WI38 (cell line): Measurements from ENCODE around the gene EMC9.

Experiments used
- H3K4me3 ChIP-seq: 2 replicates; pipeline ENCODE4 v1.5.1; 2011; ENCODE audit warnings: low read depth, mild to moderate bottlenecking, control low read depth, low read length
- CTCF ChIP-seq: IDR thresholded peaks from 2 replicates; pipeline ENCODE4 v1.5.1; 2012; ENCODE audit warnings: low read depth, mild to moderate bottlenecking, control low read depth, low read length

EMC9 gene

GRCh38 chr14:24117179-24117578 is 24.2 kb downstream of the EMC9 start:
- TF ChIP-seq CTCF = no peak
- H3K4me3 ChIP-seq = no peak overlapping the region

GRCh38 chr14:24116128-24116814 is 25.1 kb downstream of the EMC9 start:
- no peak for TF ChIP-seq CTCF
- no peak overlapping the region for H3K4me3 ChIP-seq

GRCh38 chr14:24115422-24116127 is 25.8 kb downstream of the EMC9 start:
- peak overlapping the region; percentile 72 for H3K4me3 ChIP-seq
- TF ChIP-seq CTCF = no peak

- TF ChIP-seq CTCF = no peak
- H3K4me3 ChIP-seq = peak within 1 kb of the TSS; percentile 72
Measured at GRCh38 chr14:24114532-24115421, 26.6 kb downstream of the EMC9 start, which contains the start of the genes DCAF11 and NRL. DCAF11 (plus strand) TSS chr14:24114777; CDS start chr14:24115595, 818 bp downstream. NRL (minus strand) TSS chr14:24114949; CDS start chr14:24082848, 32,101 bp downstream.

- no peak for TF ChIP-seq CTCF
- H3K4me3 ChIP-seq = peak overlapping the region; percentile 72
Measured at GRCh38 chr14:24113801-24114531, 27.4 kb downstream of the EMC9 start.

- no peak for TF ChIP-seq CTCF
- H3K4me3 ChIP-seq = peak overlapping the region; percentile 72
Measured at GRCh38 chr14:24113379-24113800, 28.0 kb downstream of the EMC9 start.
